Testis (tissue), 2 donors: ENCODE measurements around the gene CPSF6.

Experiments
- CTCF ChIP-seq, 3 experiments: fragments of 450-650 bp in 2 of 3; fragments of 200-600 bp in 1 of 3; sonication (generic) in 1 of 3; IDR thresholded peaks; one replicate each; pipeline ENCODE4 v1.5.1; 2016 to 2019; ENCODE audit warnings: antibody characterized with exemption in 3 of 3, mild to moderate bottlenecking in 2 of 3, moderate library complexity in 1 of 3
- POLR2A ChIP-seq: fragments of 450-650 bp; IDR thresholded peaks from one replicate; pipeline ENCODE4 v1.6.1; 2017; ENCODE audit warnings: antibody characterized with exemption, mild to moderate bottlenecking, moderate library complexity

- no peak for TF ChIP-seq CTCF (IDR thresholded peaks at IDR 0.05)
- TF ChIP-seq POLR2A = no peak
These were observed 12.7 kb downstream of the CPSF6 start for GRCh38 chr12:69252033-69252432.
